PC-9 (cell line): ENCODE results near the gene SNX11.

Source experiments
- EZH2 ChIP-seq: fragments of 200-600 bp; sonication (generic); IDR thresholded peaks from 2 replicates; pipeline ENCODE4 v1.8.0; 2017; ENCODE audit warnings: antibody characterized with exemption, low read depth
- TF ChIP-seq, protein P1 (sequence below): fragments of 200-600 bp; sonication (generic); conservative IDR thresholded peaks from 2 replicates; pipeline ENCODE4 v1.6.1; 2017; ENCODE audit warnings: mixed run types, antibody characterized with exemption, mild to moderate bottlenecking, moderate library complexity

DNA sequence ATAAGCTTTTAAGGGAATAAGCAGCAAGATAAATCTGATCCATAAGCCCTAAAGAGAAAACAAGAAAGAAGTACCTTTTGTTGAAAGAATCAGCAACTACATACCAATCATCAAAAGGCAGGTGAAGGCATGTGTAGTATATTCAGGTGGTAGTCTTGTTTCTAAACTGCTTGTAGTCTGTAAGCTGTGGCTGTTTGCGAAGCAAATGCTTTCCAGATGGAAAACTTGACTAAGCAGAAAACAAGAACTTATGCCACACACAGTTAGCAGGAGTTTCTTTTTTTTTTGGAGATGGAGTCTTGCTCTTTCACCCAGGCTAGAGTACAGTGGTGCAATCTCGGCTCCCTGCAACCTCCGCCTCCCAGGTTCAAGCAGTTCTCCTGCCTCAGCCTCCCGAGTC lies 12.0 kb upstream of the SNX11 start:
- TF ChIP-seq, protein P1, sequence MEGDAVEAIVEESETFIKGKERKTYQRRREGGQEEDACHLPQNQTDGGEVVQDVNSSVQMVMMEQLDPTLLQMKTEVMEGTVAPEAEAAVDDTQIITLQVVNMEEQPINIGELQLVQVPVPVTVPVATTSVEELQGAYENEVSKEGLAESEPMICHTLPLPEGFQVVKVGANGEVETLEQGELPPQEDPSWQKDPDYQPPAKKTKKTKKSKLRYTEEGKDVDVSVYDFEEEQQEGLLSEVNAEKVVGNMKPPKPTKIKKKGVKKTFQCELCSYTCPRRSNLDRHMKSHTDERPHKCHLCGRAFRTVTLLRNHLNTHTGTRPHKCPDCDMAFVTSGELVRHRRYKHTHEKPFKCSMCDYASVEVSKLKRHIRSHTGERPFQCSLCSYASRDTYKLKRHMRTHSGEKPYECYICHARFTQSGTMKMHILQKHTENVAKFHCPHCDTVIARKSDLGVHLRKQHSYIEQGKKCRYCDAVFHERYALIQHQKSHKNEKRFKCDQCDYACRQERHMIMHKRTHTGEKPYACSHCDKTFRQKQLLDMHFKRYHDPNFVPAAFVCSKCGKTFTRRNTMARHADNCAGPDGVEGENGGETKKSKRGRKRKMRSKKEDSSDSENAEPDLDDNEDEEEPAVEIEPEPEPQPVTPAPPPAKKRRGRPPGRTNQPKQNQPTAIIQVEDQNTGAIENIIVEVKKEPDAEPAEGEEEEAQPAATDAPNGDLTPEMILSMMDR = no peak
- no peak for TF ChIP-seq EZH2
